HG02642 (cell line): ENCODE results near the gene RPS10.
"Not testable (repeated sequence)": the region's sequence is repeated elsewhere in the genome, so short reads cannot be mapped to it uniquely, and the experiment has no call there.

Experiments
- ATAC-seq: cut with Tn5 transposase; IDR thresholded peaks from one replicate; pipeline ENCODE4 v1.9.1; 2021; ENCODE audit warnings: mild to moderate bottlenecking; ENCODE audit not compliant: unreplicated experiment, poor library complexity

RPS10 gene

DNA sequence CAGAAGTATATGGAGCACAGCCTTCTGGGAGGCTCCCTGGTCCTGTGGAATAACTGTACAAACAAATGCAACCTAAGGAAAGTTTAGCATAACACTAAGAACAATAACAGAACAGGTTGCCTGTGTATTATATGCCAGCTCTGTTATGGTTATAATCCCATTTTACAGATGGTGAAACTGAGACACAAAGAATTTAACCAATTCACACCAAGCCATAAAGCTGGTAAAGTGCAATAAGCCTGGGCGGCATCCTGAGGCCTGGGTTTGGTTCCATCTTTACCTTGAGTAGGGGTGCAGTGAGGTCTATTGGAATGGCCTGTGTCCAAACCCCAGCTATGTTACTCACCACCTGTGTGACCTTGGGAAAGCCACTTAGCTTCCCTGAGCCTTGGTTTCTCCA lies 25.3 kb upstream of the RPS10 start:
- no peak for ATAC-seq

- no peak for ATAC-seq
Measured at GRCh38 chr6:34447910-34448309, 22.0 kb upstream of the RPS10 start.

GRCh38 chr6:34447386-34447785 lies 21.5 kb upstream of the RPS10 start:
- no peak for ATAC-seq

GRCh38 chr6:34445313-34445860 lies 19.5 kb upstream of the RPS10 start:
- no peak for ATAC-seq

DNA sequence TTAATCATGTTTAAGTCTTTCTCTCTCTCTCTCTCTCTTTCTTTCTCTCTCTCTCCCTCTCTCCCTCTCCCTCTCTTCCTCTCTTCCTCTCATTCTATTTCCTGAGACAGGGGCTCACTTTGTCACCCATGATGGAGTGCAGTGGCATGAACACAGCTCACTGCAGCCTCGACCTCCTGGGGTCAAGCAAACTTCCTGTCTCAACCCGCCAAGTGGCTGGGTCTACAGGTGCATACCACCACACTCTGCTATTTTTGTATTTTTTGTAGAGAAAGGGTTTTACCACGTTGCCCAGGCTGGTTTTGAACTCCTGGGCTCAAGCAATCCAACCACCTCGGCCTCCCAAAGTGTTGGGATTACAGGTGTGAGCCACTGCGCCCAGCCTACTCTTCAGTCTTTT lies 15.7 kb upstream of the RPS10 start:
- no peak for ATAC-seq

GRCh38 chr6:34439442-34439841 lies 13.6 kb upstream of the RPS10 start:
- ATAC-seq: no peak

DNA sequence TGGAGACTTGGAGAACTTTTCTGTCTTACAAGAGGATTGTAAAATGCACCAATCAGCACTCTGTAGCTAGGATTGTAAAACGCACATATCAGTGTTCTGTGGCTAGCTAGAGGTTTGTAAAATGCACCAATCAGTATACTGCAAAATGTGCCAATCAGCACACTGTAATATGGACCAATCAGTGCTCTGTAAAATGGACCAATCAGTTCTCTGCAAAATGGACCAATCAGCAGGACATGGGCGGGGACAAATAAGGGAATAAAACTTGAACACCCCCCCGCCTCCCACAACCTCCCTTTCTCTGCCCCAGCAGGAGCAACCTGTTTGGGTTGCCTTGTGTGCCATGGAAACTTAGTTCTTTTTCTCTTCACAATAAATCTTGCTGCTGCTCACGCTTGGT lies 12.8 kb upstream of the RPS10 start:
- ATAC-seq: no peak

GRCh38 chr6:34437644-34437970 lies 11.7 kb upstream of the RPS10 start:
- ATAC-seq: no peak

DNA sequence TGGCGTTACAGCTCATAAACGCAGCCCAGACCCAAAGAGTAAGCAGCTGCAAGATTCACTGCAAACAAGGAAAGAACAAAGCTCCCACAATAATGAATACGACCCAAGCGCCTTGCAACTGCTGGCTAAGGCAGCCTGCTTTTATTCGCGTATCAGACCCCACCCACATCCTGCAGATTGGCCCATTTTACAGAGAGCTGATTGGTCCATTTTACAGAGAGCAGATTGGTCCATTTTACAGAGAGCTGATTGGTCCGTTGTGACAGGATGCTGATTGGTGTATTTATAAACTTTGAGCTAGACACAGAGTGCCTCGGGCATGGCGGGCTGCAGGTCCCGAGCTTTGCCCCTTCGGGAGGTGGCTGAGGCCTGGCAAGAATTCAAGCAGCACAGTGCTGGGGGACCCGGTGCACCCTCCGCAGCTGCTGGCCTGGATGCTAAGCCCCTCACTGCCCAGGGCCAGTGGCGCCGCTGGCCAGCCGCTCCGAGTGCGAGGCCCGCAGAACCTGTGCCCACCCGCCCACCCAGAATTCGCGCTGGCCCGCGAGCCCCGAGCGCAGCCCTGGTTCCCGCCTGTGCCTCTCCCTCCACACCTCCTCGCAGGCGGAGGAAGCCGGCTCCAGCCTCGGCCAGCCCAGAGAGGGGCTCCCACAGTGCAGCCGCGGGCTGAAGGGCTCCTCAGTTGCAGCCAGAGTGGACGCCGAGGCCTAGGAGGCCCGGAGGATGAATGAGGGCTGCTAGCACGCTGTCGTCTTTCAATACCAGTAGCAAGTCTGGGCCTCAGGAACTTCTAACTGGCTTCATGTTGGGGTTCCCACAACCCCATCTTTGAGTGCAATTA lies 11.2 kb upstream of the RPS10 start:
- no peak for ATAC-seq

DNA sequence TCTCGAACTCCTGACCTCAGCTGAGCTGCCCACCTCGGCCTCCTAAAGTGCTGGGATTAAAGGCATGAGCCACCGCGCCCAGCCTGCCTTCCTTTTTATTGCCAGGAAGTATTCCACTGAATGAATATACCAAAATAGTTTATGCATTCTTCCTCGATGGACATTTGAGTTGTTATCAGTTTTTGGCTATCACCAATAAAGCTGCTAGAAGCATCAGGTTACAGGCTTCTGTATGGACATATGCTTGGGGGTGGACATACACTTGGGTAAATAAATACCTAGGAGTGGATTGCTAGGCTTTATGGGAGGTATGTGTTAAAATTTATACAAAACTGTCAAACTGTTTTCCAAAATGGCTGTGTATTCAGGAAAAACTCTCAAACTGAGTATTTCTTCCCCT lies 10.0 kb upstream of the RPS10 start:
- ATAC-seq: no peak

GRCh38 chr6:34425132-34425497 lies 754 bp downstream of the RPS10 start:
- no peak for ATAC-seq

DNA sequence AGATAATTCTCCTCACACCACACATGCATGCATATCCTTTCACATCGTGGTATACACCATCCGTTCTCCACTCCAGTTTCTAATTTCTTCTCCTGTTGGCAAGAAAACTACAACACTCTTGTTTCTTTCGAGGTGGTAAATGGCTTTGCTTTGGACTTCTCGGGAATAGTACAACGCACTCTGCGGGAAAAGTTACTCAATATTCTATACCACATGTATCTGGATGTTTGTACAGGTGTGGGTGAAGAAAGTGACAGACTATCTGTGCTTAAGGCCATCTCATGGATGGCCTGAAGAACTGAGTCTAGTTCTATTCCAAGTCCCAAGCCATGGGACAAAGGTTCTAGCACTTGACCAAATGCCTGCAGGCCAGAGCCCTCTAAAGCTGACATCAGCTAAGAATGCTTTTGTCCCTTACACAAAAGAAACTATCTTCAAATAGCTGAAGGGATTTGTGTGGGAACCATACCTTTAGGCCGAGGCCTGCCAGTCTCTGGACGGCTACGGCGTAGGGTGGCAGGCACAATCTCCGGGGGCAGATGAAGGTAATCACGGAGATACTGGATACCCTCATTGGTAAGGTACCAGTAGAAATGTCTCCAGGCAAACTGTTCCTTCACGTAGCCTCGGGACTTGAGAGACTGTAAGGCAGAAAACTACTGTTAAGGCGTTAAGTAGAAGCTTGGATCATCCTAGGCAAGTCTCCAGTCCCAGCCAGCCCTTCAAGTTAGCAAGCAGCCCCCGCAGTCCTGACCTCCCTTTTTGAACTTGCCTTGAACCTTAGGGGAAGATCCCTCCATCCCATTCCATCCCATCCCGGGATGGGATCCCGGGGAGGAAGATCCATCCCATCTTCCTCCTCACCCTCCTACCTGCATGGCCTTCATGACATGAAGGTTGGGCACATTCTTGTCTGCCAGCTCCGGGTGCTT lies 1.4 kb downstream of the RPS10 start:
- no peak for ATAC-seq

DNA sequence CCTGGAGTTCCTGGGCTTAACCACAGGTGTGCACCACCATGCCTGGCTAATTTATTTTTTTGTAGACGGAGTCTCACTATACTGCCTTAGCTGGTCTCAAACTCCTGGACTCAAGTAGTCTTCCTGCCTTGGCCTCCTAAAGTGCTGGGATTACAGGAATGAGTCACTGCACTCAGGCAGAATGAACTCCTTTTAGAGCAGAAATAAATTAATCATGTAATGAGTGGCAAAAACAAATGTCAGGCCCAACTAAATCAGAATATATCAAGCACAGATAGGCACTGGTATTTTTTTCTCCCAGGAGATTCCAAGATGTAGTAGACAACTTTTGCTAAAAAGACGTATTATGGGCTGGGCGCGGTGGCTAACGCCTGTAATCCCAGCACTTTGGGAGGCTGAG lies 2.6 kb downstream of the RPS10 start:
- no peak for ATAC-seq

- no peak for ATAC-seq
Measured at GRCh38 chr6:34418367-34418766, 7.5 kb downstream of the RPS10 start.

GRCh38 chr6:34416877-34417371 lies 8.9 kb downstream of the RPS10 start:
- no peak for ATAC-seq

DNA sequence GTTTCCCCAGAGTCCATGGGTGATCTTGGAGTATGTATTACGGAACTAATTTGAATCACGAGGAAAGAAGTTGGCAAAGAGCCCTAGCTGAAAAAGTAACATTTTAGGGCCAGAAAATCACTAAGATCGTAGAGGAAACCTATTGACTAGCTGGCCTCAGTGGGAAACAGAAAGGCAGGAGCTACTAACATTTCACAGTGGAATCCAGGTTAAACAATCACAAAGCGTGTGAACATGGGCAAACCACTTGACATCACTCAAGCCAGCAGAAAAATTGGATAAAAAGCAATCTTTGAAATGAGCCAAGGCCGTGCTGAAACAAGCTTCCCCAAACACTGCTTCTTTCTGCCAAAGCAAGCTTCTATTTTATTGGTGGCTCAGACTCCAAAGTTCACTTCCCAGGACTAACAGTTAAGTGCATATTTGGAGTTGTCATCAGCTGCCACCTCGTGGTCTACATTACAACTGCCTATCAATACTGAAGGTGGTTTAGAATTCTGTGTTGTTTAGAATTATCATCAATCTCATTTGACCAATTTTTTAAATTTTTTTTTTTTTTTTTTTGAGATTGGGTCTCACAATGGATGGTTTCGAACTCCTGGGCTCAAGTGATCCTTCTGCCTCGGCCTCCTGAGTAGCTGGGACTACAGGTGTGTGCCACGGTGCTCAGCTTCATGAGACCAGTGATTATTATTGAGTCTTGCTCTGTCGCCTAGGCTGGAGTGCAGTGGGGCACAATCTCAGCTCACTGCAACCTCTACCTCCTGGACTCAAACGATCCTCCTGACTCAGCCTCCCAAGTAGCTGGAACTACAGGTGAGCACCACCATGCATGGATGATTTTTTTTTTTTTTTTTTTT lies 10.6 kb downstream of the RPS10 start:
- ATAC-seq: no peak

- ATAC-seq: no peak
Measured at GRCh38 chr6:34412643-34413214, 13.1 kb downstream of the RPS10 start.

DNA sequence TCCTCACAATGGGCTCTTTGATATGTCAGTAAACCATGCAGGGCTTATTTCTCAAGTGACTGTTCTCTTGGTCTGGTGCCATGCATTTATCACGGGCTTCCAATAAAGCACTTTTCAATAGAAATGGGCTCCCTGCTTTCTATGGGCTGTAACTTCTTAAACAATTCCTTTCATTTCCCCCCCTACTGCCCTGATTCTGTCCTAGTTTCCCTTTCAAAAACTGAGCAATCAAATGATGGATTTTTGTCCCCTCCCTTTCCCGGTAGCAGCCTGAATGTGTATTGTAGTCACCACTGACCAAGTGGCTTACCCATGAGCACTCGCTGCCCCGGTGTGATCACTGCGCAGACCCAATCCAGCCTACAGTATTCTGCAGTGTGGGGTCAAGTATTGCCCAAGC lies 13.9 kb downstream of the RPS10 start:
- no peak for ATAC-seq

- ATAC-seq: not testable (repeated sequence)
Measured at GRCh38 chr6:34407915-34408314, 18.0 kb downstream of the RPS10 start.

GRCh38 chr6:34396518-34396917 lies 29.4 kb downstream of the RPS10 start:
- ATAC-seq: no peak
